Measurements from ENCODE around the gene CRTC1.

GRCh38 chr19:18646535-18647370 is 36.7 kb upstream of the CRTC1 start:
- no peak for TF ChIP-seq CTCF (IDR thresholded peaks at IDR 0.05 in 8 of 11, conservative IDR thresholded peaks at IDR 0.05 in 3 of 11)
- no peak for TF ChIP-seq POLR2A (IDR thresholded peaks at IDR 0.05)
